Measurements from ENCODE around the gene TUBB1.

Gene TUBB1

GRCh38 chr20:58995461-58996225 lies 23.6 kb upstream of the TUBB1 start:
- no peak overlapping the region for H3K4me3 ChIP-seq (ENCODE audit: control insufficient read depth, low read depth, low read length)
- DNase-seq (ENCODE audit: low read depth): no peak
- TF ChIP-seq, protein P1, sequence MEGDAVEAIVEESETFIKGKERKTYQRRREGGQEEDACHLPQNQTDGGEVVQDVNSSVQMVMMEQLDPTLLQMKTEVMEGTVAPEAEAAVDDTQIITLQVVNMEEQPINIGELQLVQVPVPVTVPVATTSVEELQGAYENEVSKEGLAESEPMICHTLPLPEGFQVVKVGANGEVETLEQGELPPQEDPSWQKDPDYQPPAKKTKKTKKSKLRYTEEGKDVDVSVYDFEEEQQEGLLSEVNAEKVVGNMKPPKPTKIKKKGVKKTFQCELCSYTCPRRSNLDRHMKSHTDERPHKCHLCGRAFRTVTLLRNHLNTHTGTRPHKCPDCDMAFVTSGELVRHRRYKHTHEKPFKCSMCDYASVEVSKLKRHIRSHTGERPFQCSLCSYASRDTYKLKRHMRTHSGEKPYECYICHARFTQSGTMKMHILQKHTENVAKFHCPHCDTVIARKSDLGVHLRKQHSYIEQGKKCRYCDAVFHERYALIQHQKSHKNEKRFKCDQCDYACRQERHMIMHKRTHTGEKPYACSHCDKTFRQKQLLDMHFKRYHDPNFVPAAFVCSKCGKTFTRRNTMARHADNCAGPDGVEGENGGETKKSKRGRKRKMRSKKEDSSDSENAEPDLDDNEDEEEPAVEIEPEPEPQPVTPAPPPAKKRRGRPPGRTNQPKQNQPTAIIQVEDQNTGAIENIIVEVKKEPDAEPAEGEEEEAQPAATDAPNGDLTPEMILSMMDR (conservative IDR thresholded peaks at IDR 0.05; ENCODE audit: control insufficient read depth, insufficient read depth, low read depth, low read length): no peak

- no peak overlapping the region for H3K4me3 ChIP-seq (ENCODE audit: control insufficient read depth, low read depth, low read length)
- DNase-seq (ENCODE audit: low read depth): no peak
- TF ChIP-seq, protein P1 (conservative IDR thresholded peaks at IDR 0.05; ENCODE audit: control insufficient read depth, insufficient read depth, low read depth, low read length): no peak
Measured at GRCh38 chr20:58996226-58996611, 23.0 kb upstream of the TUBB1 start.

DNA sequence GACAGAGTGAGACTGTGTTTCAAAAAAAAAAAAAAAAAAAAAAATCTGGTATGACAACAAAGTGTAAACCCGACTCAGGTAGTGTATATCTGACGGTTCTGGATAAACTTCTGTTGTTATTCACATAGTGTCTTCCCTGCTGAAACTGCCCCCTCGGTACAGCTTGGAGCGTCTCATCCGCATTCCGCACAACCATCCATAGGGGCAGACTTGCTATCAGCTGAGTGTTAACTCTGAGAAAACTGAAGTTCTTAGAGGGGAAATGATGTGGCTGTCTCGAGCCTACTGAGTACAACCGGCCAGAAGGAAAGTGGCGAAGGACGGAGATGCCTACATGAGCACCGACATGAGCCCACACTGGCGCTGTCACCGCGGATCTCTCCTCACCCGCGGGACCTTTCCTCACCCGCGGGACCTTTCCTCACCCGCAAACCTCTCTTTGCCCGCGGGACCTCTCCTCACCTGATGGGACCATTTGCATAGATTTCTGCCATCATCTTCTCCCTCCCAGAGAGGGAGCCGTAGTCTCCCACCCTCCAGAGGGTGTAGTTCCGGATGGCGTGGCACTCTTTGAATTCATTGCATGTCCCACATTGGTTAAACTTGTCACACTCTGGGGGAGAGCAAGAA lies 22.0 kb upstream of the TUBB1 start:
- DNase-seq (ENCODE audit: low read depth): no peak
- no peak overlapping the region for H3K4me3 ChIP-seq (ENCODE audit: control insufficient read depth, low read depth, low read length)
- TF ChIP-seq, protein P1 (conservative IDR thresholded peaks at IDR 0.05; ENCODE audit: control insufficient read depth, insufficient read depth, low read depth, low read length): no peak

GRCh38 chr20:58998656-58999055 lies 20.6 kb upstream of the TUBB1 start:
- H3K4me3 ChIP-seq (ENCODE audit: control insufficient read depth, low read depth, low read length): no peak overlapping the region
- DNase-seq (ENCODE audit: low read depth): no peak
- TF ChIP-seq, protein P1 (conservative IDR thresholded peaks at IDR 0.05; ENCODE audit: control insufficient read depth, insufficient read depth, low read depth, low read length): no peak

DNA sequence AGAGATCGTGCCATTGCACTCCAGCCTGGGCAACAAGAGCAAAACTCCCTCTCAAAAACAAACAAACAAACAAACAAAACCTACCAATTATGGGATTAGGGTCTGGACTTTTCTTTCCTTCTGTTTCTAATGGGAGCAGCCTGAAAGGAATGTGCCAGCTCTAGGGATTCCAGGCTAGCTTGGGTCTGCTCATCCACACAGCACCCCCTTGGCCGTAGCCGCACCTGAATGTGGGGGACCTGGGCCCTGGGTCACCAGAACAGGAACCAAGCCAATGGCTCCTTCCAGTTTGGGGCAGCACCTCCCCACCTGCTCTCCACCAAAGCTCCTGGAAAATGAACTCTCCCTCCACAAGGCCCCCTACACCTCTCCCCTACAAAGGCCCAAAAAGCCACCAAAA lies 18.9 kb upstream of the TUBB1 start:
- DNase-seq (ENCODE audit: low read depth): no peak
- TF ChIP-seq, protein P1 (conservative IDR thresholded peaks at IDR 0.05; ENCODE audit: control insufficient read depth, insufficient read depth, low read depth, low read length): no peak
- no peak overlapping the region for H3K4me3 ChIP-seq (ENCODE audit: control insufficient read depth, low read depth, low read length)

- no peak for DNase-seq (ENCODE audit: low read depth)
Measured at GRCh38 chr20:59001068-59001448, 18.2 kb upstream of the TUBB1 start.

More at GRCh38 chr20:59001068-59001448, 18.2 kb upstream of the TUBB1 start:
- H3K4me3 ChIP-seq (ENCODE audit: control insufficient read depth, low read depth, low read length): no peak overlapping the region
- TF ChIP-seq, protein P1 (conservative IDR thresholded peaks at IDR 0.05; ENCODE audit: control insufficient read depth, insufficient read depth, low read depth, low read length): no peak
